Measurements from ENCODE around the gene MRGPRX1.
"Not testable (repeated sequence)": the region's sequence is repeated elsewhere in the genome, so short reads cannot be mapped to it uniquely, and the experiment has no call there.

The MRGPRX1 gene

GRCh38 chr11:18939314-18939713 is at the start of gene MRGPRX1:
Gene MRGPRX1 (minus strand): TSS chr11:18939414. CDS start chr11:18934784, 4,630 bp downstream.
- FAIRE-seq = no peak

GRCh38 chr11:18987454-18988231 is 48.4 kb upstream of the MRGPRX1 start:
- FAIRE-seq = no peak

DNA sequence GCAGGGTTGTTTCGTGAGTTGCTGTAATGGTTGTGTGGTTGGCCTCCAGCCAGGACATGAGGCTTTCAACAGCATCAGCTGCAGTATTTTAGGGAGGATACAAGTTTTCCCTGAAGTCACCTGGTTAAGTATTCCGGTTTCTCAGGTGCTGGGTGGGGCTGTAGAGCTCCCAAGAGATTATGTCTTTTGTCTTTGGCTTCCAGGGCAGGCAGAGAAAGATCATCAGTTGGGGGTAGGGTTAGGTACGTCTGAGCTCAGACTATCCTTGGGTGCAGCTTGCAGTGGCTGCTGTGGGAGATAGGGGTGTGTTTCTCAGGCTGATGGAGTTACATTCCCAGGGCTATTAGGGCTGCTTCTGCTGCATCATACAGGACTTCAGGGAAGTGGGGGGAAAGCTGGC is 47.5 kb upstream of the MRGPRX1 start:
- FAIRE-seq = no peak

- no peak for FAIRE-seq
Measured at GRCh38 chr11:18981897-18982296, 42.7 kb upstream of the MRGPRX1 start.

DNA sequence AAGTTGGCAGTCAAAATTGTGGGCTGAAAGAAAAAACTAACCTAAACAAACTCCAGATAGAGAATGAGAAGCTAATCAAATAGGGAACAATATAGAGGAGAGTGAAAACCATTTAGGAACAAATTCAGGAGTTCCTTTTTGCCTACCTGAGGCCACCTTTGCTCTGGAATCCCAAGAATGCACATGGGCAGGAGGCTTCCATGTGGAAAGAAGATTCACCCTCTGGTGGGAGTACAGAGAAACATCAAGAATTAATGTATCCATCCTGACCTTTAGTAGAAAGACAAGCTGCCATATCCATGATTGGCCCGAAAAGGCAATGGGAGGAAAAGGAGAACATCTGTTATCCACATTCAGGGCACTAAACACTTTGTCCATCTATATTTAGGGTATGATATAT is 35.0 kb upstream of the MRGPRX1 start:
- FAIRE-seq = no peak

- FAIRE-seq = no peak
Measured at GRCh38 chr11:18972336-18972735, 33.1 kb upstream of the MRGPRX1 start.

GRCh38 chr11:18969720-18970119 is 30.5 kb upstream of the MRGPRX1 start:
- no peak for FAIRE-seq

GRCh38 chr11:18958221-18958910 is 19.2 kb upstream of the MRGPRX1 start:
- FAIRE-seq = no peak

DNA sequence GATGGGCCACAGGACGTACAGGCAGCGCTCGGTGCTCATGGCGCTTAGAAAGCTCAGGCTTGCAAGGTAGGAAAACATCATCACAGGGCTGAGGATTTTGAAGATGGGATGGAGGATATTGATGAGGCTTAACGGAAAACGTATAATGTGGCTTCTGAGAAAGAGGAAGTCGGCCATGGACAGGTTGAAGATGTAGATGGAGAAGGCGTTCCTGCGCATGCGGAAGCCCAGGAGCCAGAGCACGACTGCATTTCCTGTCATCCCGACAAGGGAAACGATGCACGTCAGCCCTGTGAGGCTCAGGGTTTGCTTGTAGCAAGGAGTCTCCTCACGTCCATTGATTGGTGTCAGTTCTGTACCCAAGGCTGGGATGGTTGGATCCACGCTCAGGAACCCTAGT is 17.4 kb upstream of the MRGPRX1 start:
- FAIRE-seq = no peak

- no peak for FAIRE-seq
Measured at GRCh38 chr11:18936002-18936673, 3.1 kb downstream of the MRGPRX1 start.

- no peak for FAIRE-seq
Measured at GRCh38 chr11:18934195-18934814, 4.9 kb downstream of the MRGPRX1 start.

DNA sequence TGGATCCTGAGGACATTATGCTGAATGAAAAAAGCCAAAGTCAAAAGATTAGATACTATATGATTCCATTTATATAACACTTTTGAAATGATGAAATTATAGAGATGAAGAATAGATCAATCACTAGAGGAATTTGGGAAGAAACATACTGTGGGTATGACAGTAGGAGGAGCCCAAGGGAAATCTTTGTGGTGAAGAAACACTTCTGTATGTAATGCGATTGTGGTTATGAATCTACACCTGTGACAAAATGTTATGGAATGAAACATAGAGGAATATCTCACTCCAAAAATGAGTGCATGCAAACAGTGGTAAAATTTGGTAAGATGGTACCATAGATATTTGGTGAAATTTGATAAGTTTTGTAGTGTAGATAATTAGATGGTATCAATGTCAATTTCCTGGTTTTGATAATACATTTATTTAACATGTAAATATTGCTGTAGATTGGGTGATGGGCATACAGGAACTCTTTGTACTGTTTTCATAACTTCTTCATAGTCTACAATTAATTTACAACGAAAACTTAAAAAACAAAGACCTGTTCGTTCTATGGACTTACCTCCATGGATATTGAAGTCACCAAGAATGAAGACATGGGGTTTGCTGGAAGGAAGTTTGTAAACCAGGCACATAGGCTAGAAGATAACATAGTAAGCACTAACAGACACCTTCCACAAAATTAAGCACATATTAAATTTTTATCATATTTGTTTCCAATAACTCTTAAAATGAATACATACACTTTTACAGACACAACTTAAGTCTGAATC is 11.5 kb downstream of the MRGPRX1 start:
- FAIRE-seq = no peak

GRCh38 chr11:18925426-18925825 is 13.8 kb downstream of the MRGPRX1 start:
- not testable (repeated sequence) for FAIRE-seq

DNA sequence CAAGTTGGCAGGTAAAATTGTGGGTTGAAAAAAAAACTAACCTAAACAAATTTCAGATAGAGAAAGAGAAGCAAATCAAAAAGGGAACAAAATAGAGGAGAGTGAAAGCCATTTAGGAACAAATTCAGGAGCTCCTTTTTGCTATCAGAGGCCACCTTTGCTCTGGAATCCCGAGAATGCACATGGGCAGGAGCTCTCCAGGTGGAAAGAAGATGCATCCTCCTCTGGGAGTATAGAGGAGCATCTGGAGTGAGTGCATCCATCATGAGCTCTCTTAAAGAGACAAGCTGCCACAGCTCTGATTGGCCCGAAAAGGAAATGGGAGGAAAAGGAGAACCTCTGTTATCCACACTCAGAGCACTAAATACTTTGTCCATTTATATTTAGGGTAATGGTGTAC is 26.3 kb downstream of the MRGPRX1 start:
- FAIRE-seq = no peak

DNA sequence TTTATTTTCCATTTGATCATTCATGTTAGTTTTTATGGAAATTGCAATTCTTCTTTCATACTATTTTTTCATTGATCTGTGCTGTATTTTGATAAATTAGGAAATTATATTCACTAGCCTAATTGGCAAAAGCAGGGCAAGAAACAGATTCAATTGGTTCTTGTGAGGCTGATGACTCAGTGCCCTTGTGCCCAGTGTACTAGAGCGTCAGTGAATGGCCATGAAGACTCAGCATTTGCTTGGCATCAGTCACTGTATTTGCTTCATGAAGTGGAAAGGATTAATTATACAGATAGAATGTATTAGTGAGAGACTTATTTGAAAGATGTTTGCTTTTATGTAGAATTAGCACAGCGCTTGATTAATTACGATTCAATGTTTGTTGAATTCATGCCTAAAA is 31.8 kb downstream of the MRGPRX1 start:
- FAIRE-seq = no peak

- not testable (repeated sequence) for FAIRE-seq
Measured at GRCh38 chr11:18900637-18901036, 38.6 kb downstream of the MRGPRX1 start.

GRCh38 chr11:18900151-18900611 is 39.0 kb downstream of the MRGPRX1 start:
- FAIRE-seq = not testable (repeated sequence)

GRCh38 chr11:18891712-18892111 is 47.5 kb downstream of the MRGPRX1 start:
- FAIRE-seq = not testable (repeated sequence)

DNA sequence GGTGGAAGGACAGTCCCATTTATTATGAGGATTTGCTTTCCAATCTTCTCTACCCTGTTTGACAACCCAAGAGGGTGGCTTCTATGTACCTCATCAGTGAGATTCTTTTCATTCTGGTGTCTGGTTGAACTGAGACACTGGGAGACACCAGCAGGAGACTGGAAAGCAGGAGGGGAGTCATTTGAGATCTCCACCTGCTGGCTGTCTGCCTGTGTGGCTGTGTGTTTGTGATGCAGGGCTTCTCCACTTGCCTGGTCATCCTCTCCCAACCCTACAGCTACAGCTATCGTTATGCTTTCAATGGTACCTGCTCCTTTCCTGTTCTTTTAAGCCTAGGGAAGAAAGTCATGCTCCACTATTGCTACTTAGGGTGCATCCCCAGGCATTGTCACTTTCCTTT is 48.6 kb downstream of the MRGPRX1 start:
- FAIRE-seq = no peak

Measured in G401.6 (cell line).